Measurements from ENCODE around the gene RET. TPM values are rescaled to one million over a fixed set of nuclear protein-coding genes. Genes with fewer than 3 reads are reported as not detected.

Gene RET
- total RNA-seq (under 1 TPM in 3 of 5 experiments, not detected in 2; 0.13 to 0.44 (median 0.20) TPM), polyA plus RNA-seq (not detected), total RNA-seq (not detected)

DNA sequence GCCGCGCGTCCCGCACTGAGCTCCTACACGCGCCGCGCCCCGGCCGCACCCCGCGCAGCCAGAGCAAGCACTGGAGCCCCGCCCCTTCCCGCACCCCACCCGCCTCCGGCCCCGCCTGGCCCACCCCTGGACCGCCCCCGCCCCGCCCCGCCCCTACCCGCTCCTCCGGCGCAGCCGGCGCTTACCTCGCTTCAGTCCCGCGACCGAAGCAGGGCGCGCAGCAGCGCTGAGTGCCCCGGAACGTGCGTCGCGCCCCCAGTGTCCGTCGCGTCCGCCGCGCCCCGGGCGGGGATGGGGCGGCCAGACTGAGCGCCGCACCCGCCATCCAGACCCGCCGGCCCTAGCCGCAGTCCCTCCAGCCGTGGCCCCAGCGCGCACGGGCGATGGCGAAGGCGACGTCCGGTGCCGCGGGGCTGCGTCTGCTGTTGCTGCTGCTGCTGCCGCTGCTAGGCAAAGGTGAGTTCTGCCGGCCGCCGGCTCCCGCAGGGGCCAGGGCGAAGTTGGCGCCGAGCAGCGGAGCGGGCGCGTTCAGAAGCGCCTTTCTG is at the start of gene RET:
Gene RET, plus strand, starts transcription at position 194 of the 545 bp plus-strand sequence. Its CDS starts 190 bp downstream, at position 384.
- intact Hi-C loops (cut with micrococcal nuclease), result loop anchor here in 1 of 2 donors (2.0 kb wide), 1 partner anchor 128 kb away; no protein-coding TSS in a partner anchor
- H3K36me3 ChIP-seq (ENCODE audit: control insufficient read depth in 2 of 3, insufficient read depth in 3 of 3, low read length in 3 of 3), result no peaks in the 10 kb centered on the region
- no peak within 1 kb of the TSS for H3K27ac ChIP-seq (ENCODE audit: low read depth, low read length)
- H3K4me1 ChIP-seq (ENCODE audit: control insufficient read depth in 2 of 2, insufficient read depth in 2 of 2, low read length in 2 of 2), result no peaks in the 10 kb centered on the region
- peak within 1 kb of the TSS; percentile 25 to 83 (median 65) for H3K4me3 Mint-ChIP-seq
- no peak within 1 kb of the TSS for H3K27ac Mint-ChIP-seq
- ChIA-PET CTCF (no interaction called here), POLR2A (no interaction called here)
- DNase-seq, result peak in 1 of 9 donors; percentile 59
- no peaks in the 10 kb centered on the region for H3K27me3 ChIP-seq (ENCODE audit: control insufficient read depth in 2 of 2, insufficient read depth in 2 of 2, low read length in 2 of 2)
- H3K27me3 Mint-ChIP-seq, result peaks cover 17 to 38% (median 33%) of the 10 kb centered on the region in 5 donors
- no peaks in the 10 kb centered on the region for H3K36me3 Mint-ChIP-seq
- no peak within 1 kb of the TSS for H3K4me3 ChIP-seq (ENCODE audit: low read length)
- H3K9me3 ChIP-seq (ENCODE audit: control insufficient read depth in 2 of 3, low read length in 3 of 3), result no peaks in the 10 kb centered on the region
- ATAC-seq, result peak; percentile 28
- H3K4me1 Mint-ChIP-seq, result peaks cover 0 to 14% (median 8%) of the 10 kb centered on the region in 7 donors
- H3K9me3 Mint-ChIP-seq, result no peaks in the 10 kb centered on the region

DNA sequence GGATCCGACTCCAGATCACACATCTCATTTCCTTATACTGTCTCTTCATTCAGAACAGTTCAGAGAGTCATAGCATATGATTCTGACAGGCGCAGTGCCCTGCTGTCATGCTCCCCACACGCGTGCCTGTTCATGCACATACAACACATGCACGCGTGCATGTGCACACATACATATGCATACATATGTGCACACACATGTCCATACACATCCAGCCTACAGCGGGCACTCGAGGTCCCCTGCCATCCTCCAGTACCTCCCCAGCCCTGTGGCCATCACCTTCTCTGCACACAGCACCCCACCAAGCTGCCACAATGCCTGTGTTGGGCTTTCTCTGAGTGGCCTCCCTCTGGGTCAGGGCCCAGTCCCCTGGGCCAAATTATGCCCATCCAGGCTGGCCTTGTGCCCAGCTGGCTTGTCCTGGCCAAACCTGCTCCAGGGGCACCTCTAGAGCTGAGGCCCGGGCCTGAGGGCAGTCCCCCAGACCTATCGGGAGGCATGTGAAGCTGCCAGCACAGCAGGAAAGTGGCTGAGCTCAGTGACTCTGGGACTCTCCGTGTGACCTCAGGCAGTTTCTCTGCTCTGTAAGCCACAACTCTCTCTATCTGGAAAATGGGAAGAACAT is 49.4 kb upstream of the RET start:
- no peaks in the 10 kb centered on the region for H3K27me3 ChIP-seq (ENCODE audit: control insufficient read depth in 2 of 2, insufficient read depth in 2 of 2, low read length in 2 of 2)
- no peak overlapping the region for H3K27ac ChIP-seq (ENCODE audit: low read depth, low read length)
- Mint-ChIP-seq H3K9me3 (peaks cover 0 to 29% (median 12%) of the 10 kb centered on the region in 11 donors), H3K4me1 (no peaks in the 10 kb centered on the region), H3K4me3 (no peak overlapping the region), H3K27ac (no peak overlapping the region), H3K36me3 (peaks cover 0 to 3% (median 0%) of the 10 kb centered on the region in 5 donors), H3K27me3 (peaks cover 0 to 22% (median 13%) of the 10 kb centered on the region in 5 donors)
- CTCF ChIA-PET, result no interaction called here
- POLR2A ChIA-PET, result no interaction called here
- no peak overlapping the region for H3K4me3 ChIP-seq (ENCODE audit: low read length)
- peaks cover 0 to 8% (median 0%) of the 10 kb centered on the region in 3 experiments for H3K9me3 ChIP-seq (ENCODE audit: control insufficient read depth in 2 of 3, low read length in 3 of 3)
- intact Hi-C loops (cut with micrococcal nuclease), result no loop called here
- H3K4me1 ChIP-seq (ENCODE audit: control insufficient read depth in 2 of 2, insufficient read depth in 2 of 2, low read length in 2 of 2), result no peaks in the 10 kb centered on the region
- H3K36me3 ChIP-seq (ENCODE audit: control insufficient read depth in 2 of 3, insufficient read depth in 3 of 3, low read length in 3 of 3), result no peaks in the 10 kb centered on the region
- DNase-seq (no peak), ATAC-seq (no peak)

DNA sequence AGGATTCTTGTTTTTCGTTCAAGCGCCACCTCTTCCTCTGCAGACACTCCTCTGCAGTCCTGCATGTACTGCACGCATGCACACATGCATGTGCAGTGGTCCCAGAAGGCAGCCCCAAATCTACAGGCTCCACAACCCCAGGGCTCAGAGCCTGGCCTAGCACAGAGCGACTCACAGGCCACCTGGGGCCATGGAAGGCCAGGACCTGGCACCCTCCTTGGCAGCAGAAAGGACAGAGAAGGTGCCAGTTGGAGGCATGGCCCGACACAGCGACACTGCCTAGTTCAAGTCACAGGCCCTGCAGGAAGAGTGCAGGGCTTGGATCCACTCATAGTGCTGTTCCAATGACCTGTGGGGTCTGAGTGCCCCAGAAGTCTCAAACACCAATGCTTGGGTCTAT is 48.7 kb upstream of the RET start:
- ATAC-seq (no peak), DNase-seq (no peak)
- intact Hi-C loops (cut with micrococcal nuclease), result no loop called here
- Histone ChIP-seq H3K4me3 (ENCODE audit: low read length) (no peak overlapping the region), H3K27ac (ENCODE audit: low read depth, low read length) (no peak overlapping the region), H3K9me3 (ENCODE audit: control insufficient read depth in 2 of 3, low read length in 3 of 3) (peaks cover 0 to 8% (median 0%) of the 10 kb centered on the region in 3 experiments), H3K4me1 (ENCODE audit: control insufficient read depth in 2 of 2, insufficient read depth in 2 of 2, low read length in 2 of 2) (no peaks in the 10 kb centered on the region), H3K27me3 (ENCODE audit: control insufficient read depth in 2 of 2, insufficient read depth in 2 of 2, low read length in 2 of 2) (no peaks in the 10 kb centered on the region), H3K36me3 (ENCODE audit: control insufficient read depth in 2 of 3, insufficient read depth in 3 of 3, low read length in 3 of 3) (no peaks in the 10 kb centered on the region)
- ChIA-PET CTCF (no interaction called here), POLR2A (no interaction called here)
- H3K27me3 Mint-ChIP-seq, result peaks cover 0 to 15% (median 8%) of the 10 kb centered on the region in 5 donors
- H3K27ac Mint-ChIP-seq, result no peak overlapping the region
- peaks cover 5 to 36% (median 18%) of the 10 kb centered on the region in 11 donors for H3K9me3 Mint-ChIP-seq
- H3K4me3 Mint-ChIP-seq, result no peak overlapping the region
- H3K4me1 Mint-ChIP-seq, result no peaks in the 10 kb centered on the region
- peaks cover 0 to 3% (median 0%) of the 10 kb centered on the region in 5 donors for H3K36me3 Mint-ChIP-seq

DNA sequence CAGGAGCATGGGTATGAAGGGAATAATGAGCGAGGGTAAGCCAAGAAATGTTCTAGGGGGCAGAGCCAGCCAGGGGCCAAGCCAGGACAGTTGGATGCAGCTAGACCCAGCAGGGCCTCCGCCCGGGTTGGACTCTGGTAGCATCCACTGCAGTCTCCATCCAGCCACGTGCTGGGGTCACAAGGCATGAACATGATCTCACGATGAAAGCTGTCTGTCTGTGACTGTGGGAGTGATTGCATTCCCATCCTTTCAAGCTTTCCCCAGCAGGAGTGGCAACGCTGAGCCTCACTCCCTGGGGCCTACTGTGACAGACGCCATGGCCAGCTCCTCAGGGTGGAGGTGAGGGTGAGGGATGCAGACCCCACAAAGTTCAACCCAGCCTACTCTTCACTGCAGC is 47.8 kb upstream of the RET start:
- H3K36me3 ChIP-seq (ENCODE audit: control insufficient read depth in 2 of 3, insufficient read depth in 3 of 3, low read length in 3 of 3), result no peaks in the 10 kb centered on the region
- ATAC-seq (no peak), DNase-seq (no peak)
- POLR2A ChIA-PET, result no interaction called here
- peaks cover 0 to 8% (median 0%) of the 10 kb centered on the region in 3 experiments for H3K9me3 ChIP-seq (ENCODE audit: control insufficient read depth in 2 of 3, low read length in 3 of 3)
- Mint-ChIP-seq H3K4me1 (no peaks in the 10 kb centered on the region), H3K27me3 (peaks cover 0 to 11% (median 6%) of the 10 kb centered on the region in 5 donors), H3K9me3 (peaks cover 7 to 41% (median 20%) of the 10 kb centered on the region in 11 donors), H3K4me3 (no peak overlapping the region), H3K27ac (no peak overlapping the region), H3K36me3 (peaks cover 0 to 3% (median 0%) of the 10 kb centered on the region in 5 donors)
- H3K27ac ChIP-seq (ENCODE audit: low read depth, low read length), result no peak overlapping the region
- H3K4me1 ChIP-seq (ENCODE audit: control insufficient read depth in 2 of 2, insufficient read depth in 2 of 2, low read length in 2 of 2), result no peaks in the 10 kb centered on the region
- H3K27me3 ChIP-seq (ENCODE audit: control insufficient read depth in 2 of 2, insufficient read depth in 2 of 2, low read length in 2 of 2), result no peaks in the 10 kb centered on the region
- intact Hi-C loops (cut with micrococcal nuclease), result no loop called here
- CTCF ChIA-PET, result no interaction called here
- no peak overlapping the region for H3K4me3 ChIP-seq (ENCODE audit: low read length)

DNA sequence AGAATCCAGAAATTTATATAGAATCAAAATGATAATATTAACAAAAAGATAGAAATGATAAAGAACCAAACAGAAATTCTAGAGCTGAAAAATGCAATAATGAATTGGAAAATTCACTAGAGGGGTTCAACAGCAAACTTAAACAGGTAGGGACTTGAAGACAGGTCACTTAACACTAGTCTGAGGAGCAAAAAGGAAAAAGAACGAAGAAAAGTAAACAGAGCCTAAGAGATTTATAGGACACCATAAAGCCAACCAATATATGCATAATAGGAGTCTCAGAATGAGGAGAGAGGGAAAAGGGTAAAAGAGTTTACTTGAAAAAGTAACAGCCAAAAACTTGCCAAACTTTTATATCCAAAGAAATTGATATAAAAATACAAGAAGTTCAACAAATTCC is 44.3 kb upstream of the RET start:
- H3K9me3 ChIP-seq (ENCODE audit: control insufficient read depth in 2 of 3, low read length in 3 of 3), result peaks cover 0 to 8% (median 0%) of the 10 kb centered on the region in 3 experiments
- no peak overlapping the region for H3K27ac ChIP-seq (ENCODE audit: low read depth, low read length)
- Mint-ChIP-seq H3K9me3 (peaks cover 7 to 41% (median 24%) of the 10 kb centered on the region in 11 donors), H3K4me1 (peaks cover 0 to 15% (median 11%) of the 10 kb centered on the region in 7 donors), H3K27me3 (peaks cover 0 to 12% (median 2%) of the 10 kb centered on the region in 5 donors), H3K27ac (no peak overlapping the region), H3K36me3 (peaks cover 0 to 6% (median 0%) of the 10 kb centered on the region in 5 donors), H3K4me3 (no peak overlapping the region)
- ATAC-seq (no peak), DNase-seq (no peak)
- intact Hi-C loops (cut with micrococcal nuclease), result no loop called here
- CTCF ChIA-PET, result no interaction called here
- H3K36me3 ChIP-seq (ENCODE audit: control insufficient read depth in 2 of 3, insufficient read depth in 3 of 3, low read length in 3 of 3), result no peaks in the 10 kb centered on the region
- no peaks in the 10 kb centered on the region for H3K4me1 ChIP-seq (ENCODE audit: control insufficient read depth in 2 of 2, insufficient read depth in 2 of 2, low read length in 2 of 2)
- no peaks in the 10 kb centered on the region for H3K27me3 ChIP-seq (ENCODE audit: control insufficient read depth in 2 of 2, insufficient read depth in 2 of 2, low read length in 2 of 2)
- POLR2A ChIA-PET, result no interaction called here
- no peak overlapping the region for H3K4me3 ChIP-seq (ENCODE audit: low read length)

DNA sequence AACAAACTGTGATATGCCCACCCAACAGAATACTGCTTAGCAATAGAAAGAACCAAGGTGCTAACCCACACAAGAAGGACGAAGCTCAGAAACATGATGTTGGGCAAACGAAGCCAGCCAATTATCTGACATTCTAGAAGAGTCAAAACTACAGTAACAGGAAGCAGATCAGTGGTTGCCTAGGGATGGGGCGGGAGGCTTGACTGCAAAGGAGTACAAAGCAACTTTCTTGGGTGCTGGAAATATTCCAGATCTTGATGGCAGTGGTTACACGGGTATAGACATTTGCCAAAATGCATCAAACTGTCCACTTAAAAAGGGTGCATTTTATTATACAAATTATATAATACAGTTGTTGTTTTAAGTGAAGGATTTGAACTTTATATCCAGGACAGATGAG is 41.1 kb upstream of the RET start:
- peaks cover 0 to 5% (median 0%) of the 10 kb centered on the region in 5 donors for H3K27me3 Mint-ChIP-seq
- no peaks in the 10 kb centered on the region for H3K27me3 ChIP-seq (ENCODE audit: control insufficient read depth in 2 of 2, insufficient read depth in 2 of 2, low read length in 2 of 2)
- ATAC-seq, result no peak
- no peaks in the 10 kb centered on the region for H3K4me1 ChIP-seq (ENCODE audit: control insufficient read depth in 2 of 2, insufficient read depth in 2 of 2, low read length in 2 of 2)
- CTCF ChIA-PET, result no interaction called here
- H3K27ac Mint-ChIP-seq, result peak overlapping the region in 1 of 9 donors; percentile 35
- H3K4me3 ChIP-seq (ENCODE audit: low read length), result no peak overlapping the region
- H3K4me1 Mint-ChIP-seq, result peaks cover 0 to 15% (median 11%) of the 10 kb centered on the region in 7 donors
- peaks cover 0 to 4% (median 0%) of the 10 kb centered on the region in 5 donors for H3K36me3 Mint-ChIP-seq
- POLR2A ChIA-PET, result interaction anchor here (1.2 kb wide), 1 partner anchor 102 kb away, joined by 3 read pairs; no protein-coding TSS in a partner anchor
- no peak overlapping the region for H3K4me3 Mint-ChIP-seq
- H3K27ac ChIP-seq (ENCODE audit: low read depth, low read length), result no peak overlapping the region
- no peaks in the 10 kb centered on the region for H3K36me3 ChIP-seq (ENCODE audit: control insufficient read depth in 2 of 3, insufficient read depth in 3 of 3, low read length in 3 of 3)
- peak in 1 of 9 donors; percentile 12 for DNase-seq
- H3K9me3 ChIP-seq (ENCODE audit: control insufficient read depth in 2 of 3, low read length in 3 of 3), result peaks cover 0 to 8% (median 0%) of the 10 kb centered on the region in 3 experiments
- peaks cover 3 to 28% (median 18%) of the 10 kb centered on the region in 11 donors for H3K9me3 Mint-ChIP-seq
- intact Hi-C loops (cut with micrococcal nuclease), result no loop called here

Data from naive thymus-derived CD4-positive, alpha-beta T cell (primary cell).